HL-60/S4 (cell line): ENCODE data around the gene TNS1.

Experiments used
- in situ Hi-C: fragments of 300-500 bp; cut with MboI; formaldehyde crosslinking; loops from 2 replicates; pipeline ENCODE4 v1.14.3; 2022; ENCODE audit warnings: low sequenced_read_pairs

TNS1 gene

DNA sequence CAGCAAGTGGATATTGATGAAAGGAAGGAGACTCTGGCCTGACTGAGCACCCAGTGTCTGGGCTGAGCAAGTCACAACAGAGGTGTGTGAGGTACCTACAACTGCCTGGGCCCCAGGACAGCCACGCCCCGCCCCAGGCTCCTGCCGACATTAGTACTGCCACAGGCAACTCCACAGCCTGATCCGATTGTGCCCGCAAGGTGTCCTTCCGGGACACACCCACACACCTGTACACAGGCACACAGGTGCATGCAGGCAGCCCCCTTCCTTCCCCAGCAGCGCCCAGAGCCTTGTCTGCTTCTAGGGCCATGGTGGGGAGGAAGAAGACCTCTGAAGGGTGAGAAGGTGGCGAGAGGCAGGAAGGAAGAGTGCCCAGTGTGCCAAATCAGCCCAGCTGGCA lies 83.6 kb downstream of the TNS1 start:
- in situ Hi-C loops: no loop called here

DNA sequence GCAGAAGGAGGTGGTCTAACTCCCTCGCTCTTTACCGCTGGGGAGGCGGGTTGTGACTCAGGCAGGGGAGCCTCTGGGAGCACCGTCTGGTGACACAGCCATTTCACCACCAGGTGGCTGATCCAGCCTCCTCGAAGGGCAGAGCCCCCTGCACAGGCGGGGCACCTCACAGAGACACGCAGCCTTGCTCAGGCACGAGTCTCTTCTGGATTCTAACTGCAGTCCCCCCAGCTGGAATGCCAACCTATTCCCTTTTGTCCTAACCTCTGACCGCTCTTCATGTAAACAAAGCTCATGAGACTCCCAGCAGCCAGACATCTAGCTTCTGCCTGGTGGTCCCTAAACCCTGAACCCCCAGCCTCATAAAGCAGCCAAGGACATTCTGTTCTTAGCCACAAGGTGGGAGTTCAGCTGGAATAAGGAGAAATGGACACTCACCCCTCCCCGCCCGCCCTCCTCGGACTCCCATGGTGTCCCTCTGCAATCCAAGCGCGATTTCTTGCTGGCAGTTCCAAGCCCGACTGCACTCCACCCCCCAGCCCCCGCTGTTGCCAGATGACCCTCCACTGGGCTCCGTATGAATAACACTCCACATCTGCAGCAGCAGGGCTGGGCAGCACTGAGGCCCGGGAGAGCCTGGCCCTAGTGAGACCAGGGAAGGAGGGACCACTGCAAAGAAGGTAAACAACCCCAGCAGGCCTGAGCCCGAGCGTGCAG lies 84.3 kb downstream of the TNS1 start:
- in situ Hi-C loops: no loop called here

DNA sequence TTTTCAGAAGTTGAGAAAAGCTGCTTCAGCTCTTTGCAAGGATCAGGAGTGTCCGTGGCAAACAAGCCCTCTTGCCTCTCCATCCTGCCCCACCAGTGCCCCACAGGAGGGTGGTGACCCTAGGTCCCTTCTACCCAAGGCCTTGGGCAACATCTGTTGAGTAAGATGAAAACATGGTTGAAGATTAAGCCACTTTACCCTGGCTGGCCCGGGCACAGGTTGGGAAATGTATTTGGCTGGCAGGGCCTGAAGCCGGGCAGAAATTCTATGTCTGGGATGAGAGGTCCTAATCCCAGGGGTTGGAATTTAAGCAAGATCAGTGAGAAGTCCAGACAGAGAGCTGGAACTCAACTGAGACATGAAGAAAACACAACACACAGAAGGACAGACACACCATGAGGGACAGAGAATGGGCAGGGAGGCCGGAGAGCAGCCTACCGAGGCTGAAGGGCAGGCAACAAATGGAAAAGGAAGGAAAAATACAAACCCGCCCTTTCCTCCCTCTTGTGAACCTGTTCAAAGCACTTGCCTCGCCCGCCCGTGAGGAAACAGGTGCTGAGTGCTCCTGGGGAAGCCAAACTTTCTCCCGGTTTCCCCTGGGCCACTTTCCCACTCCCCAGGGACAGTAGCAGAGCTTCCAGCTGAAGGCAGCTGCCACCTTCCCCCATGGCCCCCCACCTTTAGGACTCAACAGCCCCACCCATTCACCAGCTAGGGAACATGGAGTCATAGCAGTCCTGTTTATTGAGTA lies 86.1 kb downstream of the TNS1 start:
- in situ Hi-C loops: no loop called here

DNA sequence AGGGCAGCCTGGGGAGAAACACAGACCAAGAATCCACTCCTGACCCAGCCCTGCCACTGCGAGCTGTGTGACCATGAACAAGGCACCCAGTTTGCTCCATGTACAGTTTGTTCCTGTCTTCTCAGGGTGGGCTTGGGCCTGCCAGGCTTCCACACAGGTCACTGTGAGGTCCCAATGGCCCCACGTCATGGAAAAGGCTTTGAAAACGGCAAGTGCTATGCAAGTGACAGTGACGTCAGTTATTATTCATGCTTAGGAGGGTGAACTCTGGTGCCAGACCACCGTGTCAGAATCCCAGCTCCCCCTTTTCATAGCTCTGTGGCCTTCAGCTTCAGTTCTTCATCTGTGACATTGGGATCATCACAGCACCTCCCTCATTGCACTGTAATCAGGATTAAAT lies 87.1 kb downstream of the TNS1 start:
- in situ Hi-C loops: no loop called here

DNA sequence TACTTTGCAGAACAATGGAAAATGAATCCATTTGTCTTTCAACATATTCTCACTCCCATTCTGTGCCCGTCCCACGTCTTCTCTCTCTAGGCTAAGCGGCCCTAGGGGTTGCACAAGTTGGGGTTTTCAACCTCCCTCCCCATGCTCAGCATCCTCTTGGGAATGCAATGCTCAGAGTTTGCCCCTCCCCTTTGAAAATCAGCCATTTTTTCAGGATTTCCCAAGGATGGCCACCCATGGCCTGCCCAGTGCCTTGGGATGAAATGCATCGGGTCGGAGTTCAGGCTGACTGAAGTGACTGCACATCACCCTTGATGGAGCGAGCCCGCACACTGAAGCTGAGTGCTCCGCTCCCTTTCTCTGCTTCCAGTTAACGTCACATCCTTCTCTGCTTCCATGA lies 87.9 kb downstream of the TNS1 start:
- in situ Hi-C loops: no loop called here

DNA sequence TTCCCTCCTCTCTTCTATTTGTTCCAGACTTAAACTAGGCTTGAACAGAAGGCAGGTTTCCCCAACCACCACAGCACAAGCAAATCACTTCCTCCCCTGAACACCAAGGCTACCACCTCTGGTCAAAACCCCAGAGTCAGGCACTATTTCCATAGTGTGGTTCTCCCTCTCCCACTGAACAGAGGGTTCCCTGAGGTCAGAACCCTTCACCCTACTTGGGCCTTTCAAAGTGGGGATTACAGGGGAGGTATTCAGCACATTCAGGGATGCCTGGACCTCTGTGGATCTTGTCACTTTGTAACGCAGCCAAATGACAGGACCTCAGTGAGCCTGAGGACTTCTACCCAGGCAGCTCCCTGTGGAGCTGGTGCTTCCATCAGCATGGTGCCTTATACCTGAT lies 88.7 kb downstream of the TNS1 start:
- in situ Hi-C loops: no loop called here

DNA sequence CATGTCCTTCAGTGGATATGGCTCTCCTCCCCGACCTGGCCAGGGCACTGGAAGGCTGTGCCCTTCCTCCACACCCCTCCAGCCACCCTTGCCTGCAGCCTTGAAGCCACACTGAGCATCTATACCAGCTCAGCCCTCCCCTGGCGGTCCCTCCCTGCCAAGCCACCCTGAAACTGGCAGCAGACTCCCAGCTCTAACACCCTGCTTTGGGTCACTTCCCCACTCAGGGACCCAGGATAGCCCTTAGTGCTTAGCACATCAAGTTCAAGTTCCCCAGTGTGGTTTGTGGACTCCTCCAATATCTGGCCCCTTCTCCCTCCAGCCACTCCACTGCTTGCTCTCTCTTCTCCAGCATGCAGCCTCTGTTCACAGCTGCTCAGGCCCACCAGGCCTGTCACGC lies 89.4 kb downstream of the TNS1 start:
- in situ Hi-C loops: no loop called here

DNA sequence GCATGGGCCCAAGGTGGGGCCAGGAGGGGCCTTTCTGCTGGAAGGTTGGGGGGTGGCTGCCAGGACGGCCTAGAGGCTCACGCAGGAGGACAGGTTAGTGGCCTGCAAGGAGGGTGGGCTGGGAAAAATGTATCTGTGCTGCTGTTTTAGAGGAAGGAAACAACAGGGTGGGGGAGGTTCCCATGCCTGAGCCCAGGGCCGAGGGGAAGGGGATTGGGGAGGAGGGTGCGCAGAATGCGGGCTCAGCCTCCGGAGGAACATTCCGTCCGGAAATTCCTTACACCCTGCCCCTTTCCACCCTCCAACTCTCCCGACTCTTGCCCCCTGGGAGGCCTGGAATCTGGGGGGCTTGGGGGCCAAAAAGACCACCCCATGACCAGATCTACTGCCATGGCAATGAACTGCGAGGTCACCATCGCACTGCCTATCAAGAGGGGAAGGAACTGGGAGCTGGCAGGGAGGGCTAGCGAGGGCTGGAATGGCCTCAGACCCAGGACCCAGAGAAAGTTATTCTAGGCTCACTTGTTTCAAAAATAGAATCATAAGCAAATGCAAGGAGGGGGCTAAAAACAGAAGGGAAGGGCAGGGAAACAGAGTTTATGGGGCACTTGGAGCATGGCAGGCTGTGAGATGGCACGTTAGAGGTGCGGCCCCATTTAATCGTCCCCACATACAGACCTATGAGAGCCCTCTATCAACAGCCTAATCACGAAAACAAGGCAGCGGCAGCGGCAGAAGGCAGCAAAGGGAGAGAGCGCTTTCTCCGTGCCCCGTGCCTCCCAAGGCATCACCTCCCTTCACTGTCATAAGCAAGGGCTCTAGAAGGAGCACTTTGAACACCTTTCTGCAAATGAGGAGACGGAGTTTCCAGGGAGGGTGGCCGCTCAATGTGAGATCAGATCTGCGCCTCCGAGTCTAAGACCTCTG lies 90.4 kb downstream of the TNS1 start:
- in situ Hi-C loops: no loop called here

DNA sequence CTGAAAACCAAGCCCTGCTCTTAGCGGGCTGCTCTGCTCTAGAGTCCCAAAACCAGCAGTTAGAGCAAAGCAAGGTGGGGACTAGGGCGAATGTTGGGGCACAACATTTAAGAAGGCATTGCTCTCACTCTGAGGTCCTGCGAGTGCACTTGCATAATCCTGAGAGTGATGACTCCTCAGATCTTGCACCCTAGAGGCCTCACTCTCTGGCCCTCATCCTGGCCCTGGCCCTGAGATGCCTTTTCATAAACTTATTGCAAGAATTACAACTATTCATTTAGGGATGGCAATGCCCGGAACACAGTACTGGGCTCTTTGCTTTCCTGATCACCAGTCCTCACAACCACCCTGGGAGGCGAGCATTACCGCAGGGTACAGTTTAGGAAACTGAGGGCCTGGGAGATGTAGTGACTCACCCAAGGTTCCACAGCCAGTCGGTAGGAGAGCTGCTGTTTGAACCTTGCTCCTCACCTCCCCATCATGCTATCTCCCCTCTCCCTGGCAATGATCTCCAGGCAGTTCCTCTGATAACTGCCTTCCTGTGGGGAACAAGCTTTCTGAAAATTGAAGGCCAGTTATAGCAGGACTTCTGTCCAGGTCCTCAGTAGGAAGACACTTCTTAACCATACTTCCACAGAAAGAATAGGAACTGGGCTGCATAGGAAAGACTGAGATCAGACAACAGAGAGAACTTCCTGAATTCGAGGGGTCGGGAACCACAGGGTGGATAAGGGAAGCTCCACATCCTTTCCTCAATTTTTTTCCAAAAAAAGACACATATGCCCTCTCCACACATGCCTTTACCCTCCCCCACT lies 91.3 kb downstream of the TNS1 start:
- in situ Hi-C loops: no loop called here

DNA sequence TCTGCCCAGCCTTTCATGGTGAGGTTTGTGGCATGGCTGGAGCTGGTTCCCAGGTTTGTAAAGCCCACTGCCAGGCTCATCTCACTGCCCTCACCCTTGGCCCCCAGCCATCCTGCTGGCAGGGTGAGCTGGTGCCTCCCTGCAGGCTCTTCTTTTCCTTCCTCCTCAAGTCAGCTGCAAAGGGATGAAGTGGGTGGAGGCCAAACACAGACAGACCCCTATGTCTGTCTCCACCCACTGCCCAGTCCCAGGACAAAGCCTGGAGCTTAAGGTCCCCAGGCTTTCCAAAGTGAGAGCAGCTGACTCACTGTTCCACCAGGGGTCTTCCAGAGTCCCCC lies 92.0 kb downstream of the TNS1 start:
- in situ Hi-C loops: no loop called here

DNA sequence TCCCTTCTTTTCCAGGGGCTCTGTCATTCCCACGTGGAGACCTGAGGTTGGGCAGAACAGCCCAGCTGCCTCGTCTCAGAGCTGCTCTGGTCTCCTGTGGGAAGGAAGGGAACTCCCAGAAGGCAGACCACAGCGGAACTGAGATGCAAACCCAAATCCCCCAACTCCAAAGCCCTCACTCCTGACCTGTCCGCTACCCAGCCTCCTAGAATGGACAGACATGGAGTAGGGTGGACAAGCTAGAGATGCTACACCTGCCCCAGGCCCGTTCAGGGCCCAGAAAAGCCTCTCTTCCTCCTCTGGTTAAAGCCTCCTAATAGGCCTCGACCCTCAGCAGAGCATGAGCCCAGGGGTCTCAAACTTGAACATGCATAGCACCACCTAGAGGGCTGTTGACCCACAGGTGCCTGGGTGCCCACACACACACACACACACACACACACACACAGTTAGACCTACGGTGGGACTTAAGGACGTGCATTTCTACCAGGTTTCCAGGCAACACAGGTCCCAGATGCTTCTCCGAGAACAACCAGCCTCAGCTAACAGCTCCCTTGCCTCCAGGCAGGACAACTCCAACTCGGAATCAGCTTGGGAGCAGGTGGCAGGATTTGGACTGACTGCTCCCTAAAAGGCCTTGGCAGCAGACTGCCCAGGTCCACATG lies 93.5 kb downstream of the TNS1 start:
- in situ Hi-C loops: no loop called here

DNA sequence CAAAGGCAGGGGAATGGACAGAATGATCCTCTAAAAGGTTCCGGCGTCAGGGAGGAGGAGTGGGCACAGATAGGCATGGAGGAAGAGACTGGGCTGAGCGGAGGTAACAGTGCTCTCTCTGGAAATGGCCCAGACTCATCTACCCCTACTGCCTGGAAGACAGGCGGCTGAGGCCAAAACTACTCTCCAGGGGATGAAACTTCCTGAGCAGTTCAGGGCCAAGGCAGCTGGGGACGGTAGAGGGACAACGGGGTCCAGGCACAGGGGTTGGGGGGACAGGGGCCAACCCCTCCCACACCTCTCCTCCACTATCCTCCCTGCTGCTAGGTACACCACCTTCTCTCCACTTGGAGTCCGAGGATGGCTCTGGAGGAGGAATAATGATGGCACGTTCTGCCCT lies 94.3 kb downstream of the TNS1 start:
- in situ Hi-C loops: no loop called here

DNA sequence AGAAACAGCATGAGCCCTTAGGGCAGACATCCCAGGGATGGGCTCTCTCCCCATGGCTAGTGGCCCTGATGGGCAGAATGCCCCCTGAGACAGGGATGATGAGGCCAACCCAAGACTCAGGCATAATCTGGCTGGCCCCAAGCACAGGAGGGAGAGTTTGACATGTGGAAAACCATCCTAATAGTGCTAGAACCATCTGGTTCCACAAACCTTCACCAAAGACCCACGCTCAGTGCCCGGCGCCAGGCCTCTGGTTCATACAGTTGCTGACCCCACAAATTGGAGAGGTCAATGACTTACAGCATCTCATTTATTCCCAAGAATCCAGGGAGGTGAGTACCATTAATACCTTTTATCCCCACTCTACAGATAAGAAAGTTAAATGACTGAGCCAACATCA lies 95.5 kb downstream of the TNS1 start:
- in situ Hi-C loops: no loop called here

DNA sequence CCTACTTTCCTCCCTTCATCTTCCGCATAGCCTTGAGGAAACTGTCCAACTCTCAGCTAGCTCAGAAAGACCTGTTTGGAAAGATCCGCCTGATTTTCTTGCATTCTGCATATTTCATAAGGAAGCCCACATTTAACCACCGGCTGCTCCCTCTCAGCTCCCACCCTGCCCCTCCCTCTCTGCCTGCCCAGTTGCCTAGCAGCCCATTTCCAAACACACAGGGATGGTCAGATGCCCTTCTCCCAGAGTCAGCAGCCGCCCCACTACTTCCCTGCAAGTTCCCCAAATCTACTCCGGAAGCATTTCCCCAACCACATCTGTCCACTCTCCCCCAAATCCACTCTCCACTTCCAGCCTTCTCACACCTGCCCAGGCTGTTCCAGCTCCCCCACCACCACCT lies 96.0 kb downstream of the TNS1 start:
- in situ Hi-C loops: no loop called here

DNA sequence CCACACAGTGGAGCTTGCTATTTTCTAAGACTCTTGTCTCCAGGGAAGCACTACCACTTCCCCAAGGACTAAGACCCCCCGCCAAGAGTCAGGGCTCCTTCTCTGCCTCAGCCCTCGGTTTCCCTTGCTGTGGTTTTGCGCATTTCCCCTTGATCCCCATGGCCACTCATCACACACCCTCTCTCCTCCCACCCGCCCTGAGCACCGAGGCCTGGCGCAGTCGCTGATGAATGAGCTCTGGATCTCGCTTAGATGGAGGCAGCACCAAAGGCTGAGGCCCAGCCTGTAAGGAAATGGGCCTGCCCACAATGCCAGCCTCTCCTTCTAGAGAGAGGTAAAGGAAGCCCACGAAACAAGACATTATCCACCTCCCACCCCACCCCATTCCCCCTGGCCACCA lies 96.9 kb downstream of the TNS1 start:
- in situ Hi-C loops: no loop called here

DNA sequence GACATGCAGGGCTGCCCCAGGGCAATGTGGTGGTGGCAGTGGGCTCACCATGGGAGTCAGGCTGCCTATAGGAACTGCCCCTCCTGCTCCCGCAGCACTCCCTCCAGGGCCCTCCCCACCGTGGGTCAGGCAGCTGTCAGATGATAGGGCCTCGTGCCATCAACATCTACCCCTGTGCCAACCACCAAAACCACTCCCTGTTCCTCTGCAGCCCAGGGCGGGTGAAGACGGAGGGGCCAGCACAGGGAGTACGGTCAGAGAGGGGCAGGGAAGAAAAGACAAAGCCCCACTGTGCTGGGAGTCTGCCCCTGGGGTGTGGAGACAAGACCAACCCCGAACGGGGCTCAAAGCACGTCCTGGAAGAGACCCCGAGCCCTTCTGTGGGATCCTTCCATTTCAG lies 97.4 kb downstream of the TNS1 start:
- in situ Hi-C loops: no loop called here

DNA sequence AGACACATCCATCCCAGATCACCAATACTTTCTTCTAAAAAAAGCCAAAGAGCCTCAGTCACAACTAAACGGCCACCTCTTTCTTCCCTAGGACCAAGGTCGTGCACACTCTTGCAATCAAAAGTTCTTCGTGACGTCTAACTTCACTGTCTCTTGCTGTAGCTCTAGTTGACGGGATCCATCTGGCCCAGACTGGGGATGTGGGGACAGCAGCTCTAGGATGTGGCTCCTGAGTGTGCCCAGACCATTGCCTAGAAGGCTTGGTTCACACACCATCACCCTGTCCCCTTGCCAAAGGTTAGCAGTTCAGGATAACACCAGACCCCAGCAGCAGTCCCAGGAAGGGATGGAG lies 98.2 kb downstream of the TNS1 start:
- in situ Hi-C loops: no loop called here

DNA sequence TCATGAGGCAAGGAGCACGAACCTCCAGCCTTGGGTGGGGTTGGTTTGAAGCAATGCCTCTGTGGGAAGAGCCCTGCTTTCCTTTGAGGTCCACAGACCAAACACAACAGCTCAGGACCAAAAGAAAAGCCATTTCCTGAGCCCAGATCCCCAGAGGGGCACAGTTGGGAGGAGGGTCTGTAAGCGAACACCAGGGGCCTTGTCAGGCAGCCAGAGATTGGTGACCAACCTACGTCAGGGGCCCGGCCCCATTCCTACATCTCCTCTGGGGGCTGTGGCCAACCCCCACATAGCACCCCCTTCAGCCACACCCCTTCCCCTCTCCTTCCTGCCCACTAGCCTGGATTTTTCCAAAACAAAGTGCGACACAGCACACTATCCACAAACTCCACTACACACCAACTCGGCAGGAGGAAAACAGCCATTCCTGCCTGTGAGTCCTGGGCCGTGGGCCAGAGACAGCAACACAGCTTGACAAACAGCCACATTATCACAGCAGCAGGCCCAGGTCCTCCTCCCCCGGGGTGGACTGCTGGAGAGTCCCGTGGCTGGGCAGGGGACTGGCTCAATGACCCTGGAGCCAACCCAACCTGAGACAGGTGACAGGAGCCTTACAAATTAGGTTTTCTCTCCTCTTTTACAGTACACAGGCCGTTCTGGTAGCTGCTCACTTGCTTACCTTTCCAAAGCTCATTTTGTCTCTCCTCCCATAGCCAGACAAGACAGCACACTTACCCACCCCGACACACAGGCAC lies 98.8 kb downstream of the TNS1 start:
- in situ Hi-C loops: no loop called here

DNA sequence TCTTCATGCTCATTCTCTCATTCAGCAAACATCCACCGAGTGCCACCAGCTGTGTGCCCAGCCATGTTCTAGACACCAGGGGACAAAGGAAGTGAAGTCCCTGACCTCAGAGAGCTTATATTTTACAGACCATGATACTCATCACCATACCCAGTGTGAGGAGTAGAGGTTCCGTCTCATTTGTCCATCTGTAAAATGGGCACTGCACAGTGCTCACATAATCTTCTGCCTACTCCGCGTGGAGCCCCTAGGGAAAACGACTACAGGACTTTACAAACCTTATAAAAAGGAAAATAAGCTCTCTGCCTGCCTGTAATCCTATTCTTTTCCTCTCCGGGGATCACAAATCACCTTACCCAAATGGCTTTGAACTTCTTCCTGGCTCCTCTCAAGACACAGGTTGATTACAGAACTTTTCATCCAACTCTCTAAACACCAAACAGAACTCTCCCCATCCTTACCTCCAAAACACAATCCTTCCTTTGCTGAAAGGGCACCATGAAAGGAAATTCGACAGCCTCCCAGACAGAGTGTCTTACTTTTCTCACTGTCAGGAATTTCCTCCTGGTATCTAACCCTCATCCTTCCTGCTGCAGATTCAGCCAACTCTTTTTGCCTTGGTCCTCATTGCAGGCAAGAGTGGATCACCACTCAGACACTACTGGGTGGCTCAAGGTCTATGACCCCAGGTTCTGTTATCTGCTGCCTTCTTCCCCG lies 99.5 kb downstream of the TNS1 start:
- in situ Hi-C loops: no loop called here
